ENCODE results near the gene RAB1A. TPM values are rescaled to one million over a fixed set of nuclear protein-coding genes. Genes with fewer than 3 reads are reported as not detected.
"Not testable (repeated sequence)": the region's sequence is repeated elsewhere in the genome, so short reads cannot be mapped to it uniquely, and the experiment has no call there.

The RAB1A gene
- 10 to 100 TPM; 77.1 to 84.8 TPM for total RNA-seq

DNA sequence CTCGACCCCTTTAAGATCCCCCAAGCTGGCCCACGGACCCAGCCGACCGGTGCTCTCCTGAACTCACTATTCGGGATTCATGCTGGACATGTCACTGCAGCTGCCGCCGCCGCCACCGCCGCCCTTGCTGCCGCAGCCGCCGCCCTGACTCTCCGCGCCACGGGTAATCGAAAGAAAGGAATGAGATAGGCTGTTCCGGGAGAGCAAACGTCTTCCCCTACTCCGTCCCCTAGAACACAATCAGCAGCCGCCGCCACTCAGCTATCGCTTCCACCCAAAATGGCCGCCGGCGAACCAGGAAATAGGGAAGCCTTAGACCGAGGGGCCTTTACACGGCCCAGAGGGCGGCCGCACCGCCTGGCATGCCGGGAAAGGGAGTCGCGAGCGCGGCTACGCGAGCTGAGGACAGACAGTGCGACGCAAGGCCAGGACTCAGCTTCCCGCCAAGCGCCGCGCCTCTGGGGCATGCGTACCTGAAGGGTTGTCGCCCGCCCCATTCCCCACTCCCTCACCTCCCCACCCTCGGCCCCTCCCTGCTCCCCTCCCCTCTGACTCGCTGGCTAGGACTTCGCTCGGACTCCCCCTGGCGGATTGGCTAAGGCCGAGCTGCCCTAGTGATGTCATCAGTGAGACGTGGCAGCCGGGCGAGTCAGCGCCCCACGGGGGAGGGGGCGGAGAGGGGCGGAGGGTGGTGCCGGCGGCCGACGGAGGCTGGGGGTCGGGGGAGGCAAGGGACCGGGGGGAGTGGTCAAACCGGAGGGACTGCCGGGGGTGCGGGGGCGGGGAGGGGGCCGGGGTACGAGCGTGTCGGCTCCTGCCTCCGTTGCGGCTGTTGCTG lies at the start of gene RAB1A:
Gene RAB1A (minus strand): TSS at position 281 of the 838 bp plus-strand sequence. CDS start 191 bp downstream, at position 90.
- Mint-ChIP-seq H3K27ac (peak within 1 kb of the TSS; percentile 100), H3K36me3 (ENCODE audit: low read depth) (peaks cover 13% of the 10 kb centered on the region), H3K4me3 (peak within 1 kb of the TSS; percentile 100), H3K9me3 (ENCODE audit: low read depth) (no peaks in the 10 kb centered on the region), H3K27me3 (no peaks in the 10 kb centered on the region), H3K4me1 (peaks cover 30% of the 10 kb centered on the region)
- intact Hi-C loops (cut with DNase I, micrococcal nuclease), result loop anchor here (1.0 to 5.0 kb wide), 11 partner anchors 65 to 1543 kb away; partner anchors contain the start of genes ACTR2 (in 2 of the 2), CEP68 (in 2 of the 2), SLC1A4 (in 2 of the 2) and AFTPH (in 1 of the 2)
- ChIA-PET POLR2A (interaction anchor here (0.7 to 2.1 kb wide), 13 partner anchors 11 to 1541 kb away, joined by 3 to 14 read pairs (median 4); partner anchors contain the start of genes ACTR2, AFTPH, MDH1 and SERTAD2), CTCF (interaction anchor here (0.6 to 2.0 kb wide), 10 partner anchors 11 to 189 kb away, joined by 3 to 14 read pairs (median 4); partner anchors contain the start of gene ACTR2)
- ATAC-seq (peak; percentile 95), DNase-seq (peak; percentile 100)

DNA sequence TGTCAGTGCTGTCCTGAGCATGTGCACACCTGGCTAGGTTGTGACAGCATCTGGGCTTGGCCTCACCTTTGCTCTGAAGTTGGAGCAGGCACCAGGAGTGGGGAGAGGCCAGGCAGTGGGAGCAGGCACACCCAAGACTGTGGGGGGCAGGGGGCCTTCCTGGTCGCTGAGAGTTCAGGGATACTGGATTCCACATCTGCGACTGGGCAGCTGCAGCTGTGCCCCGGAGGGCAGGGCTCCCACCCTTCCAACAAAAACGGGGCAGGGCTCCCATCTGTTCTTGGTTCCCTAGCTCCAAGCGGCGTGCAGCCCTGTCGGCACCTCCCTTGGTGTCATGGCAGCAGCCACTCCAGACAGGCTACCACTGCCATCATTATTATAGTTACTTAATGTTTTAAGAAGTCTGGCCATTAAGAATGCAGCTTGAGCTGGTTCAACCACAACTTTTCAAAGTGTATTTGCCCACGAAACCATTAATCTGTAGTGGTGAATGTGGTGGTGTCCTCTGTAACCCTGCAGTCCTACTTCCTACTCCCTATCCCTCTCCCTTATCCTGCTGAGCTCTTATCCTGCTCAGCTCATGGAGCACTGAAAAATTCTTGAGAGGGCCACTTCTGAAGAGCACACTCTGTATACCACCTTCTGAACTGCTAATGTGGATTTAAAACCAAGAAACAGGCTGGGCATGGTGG lies 48.0 kb upstream of the RAB1A start:
- no peaks in the 10 kb centered on the region for H3K4me1 Mint-ChIP-seq
- ChIA-PET CTCF (interaction anchor here (0.7 to 2.0 kb wide), 2 partner anchors 9 to 487 kb away, joined by 3 to 7 read pairs; no protein-coding TSS in a partner anchor), POLR2A (no interaction called here)
- ATAC-seq (no peak), DNase-seq (no peak)
- intact Hi-C loops (cut with DNase I, micrococcal nuclease), result no loop called here
- no peak overlapping the region for H3K27ac Mint-ChIP-seq
- H3K36me3 Mint-ChIP-seq (ENCODE audit: low read depth), result no peaks in the 10 kb centered on the region
- H3K27me3 Mint-ChIP-seq, result peaks cover 5% of the 10 kb centered on the region
- no peak overlapping the region for H3K4me3 Mint-ChIP-seq
- H3K9me3 Mint-ChIP-seq (ENCODE audit: low read depth), result no peaks in the 10 kb centered on the region

DNA sequence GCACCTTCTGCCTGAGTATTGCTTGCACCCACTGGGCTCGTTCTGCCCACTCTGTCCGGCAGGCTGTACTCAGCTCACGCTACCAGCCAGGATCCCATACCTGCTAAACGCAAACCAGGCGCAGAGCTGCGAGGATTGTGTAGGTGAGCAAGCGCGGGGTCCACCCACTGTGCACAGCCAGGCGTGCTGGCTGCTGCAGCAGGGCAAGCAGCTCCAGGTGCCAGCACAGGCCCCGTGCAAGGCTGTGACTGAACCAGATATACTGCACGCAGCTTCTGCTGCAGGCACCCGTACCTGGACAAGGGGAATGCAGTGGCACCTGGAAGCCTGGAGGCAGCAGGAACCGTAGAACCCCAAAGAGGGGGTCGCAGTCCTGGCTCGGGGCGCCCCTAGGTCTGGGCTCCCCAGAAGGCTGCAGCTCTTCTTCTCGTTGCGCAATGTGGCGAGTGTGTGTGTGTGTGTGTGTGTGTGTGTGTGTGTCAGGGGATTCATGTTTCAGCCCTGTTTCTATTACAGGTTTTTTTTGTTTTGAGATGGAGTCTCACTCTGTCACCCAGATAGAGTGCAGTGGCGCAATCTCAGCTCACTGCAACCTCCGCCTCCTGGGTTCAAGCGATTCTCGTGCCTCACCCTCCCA lies 46.1 kb upstream of the RAB1A start:
- Mint-ChIP-seq H3K4me1 (no peaks in the 10 kb centered on the region), H3K27me3 (peaks cover 2% of the 10 kb centered on the region), H3K36me3 (ENCODE audit: low read depth) (no peaks in the 10 kb centered on the region), H3K27ac (no peak overlapping the region), H3K4me3 (no peak overlapping the region), H3K9me3 (ENCODE audit: low read depth) (no peaks in the 10 kb centered on the region)
- intact Hi-C loops (cut with DNase I, micrococcal nuclease), result no loop called here
- ATAC-seq (no peak), DNase-seq (no peak)
- CTCF ChIA-PET, result interaction anchor here (0.5 to 2.3 kb wide), 5 partner anchors 11 to 258 kb away, joined by 3 to 12 read pairs (median 3); no protein-coding TSS in a partner anchor
- POLR2A ChIA-PET, result no interaction called here

DNA sequence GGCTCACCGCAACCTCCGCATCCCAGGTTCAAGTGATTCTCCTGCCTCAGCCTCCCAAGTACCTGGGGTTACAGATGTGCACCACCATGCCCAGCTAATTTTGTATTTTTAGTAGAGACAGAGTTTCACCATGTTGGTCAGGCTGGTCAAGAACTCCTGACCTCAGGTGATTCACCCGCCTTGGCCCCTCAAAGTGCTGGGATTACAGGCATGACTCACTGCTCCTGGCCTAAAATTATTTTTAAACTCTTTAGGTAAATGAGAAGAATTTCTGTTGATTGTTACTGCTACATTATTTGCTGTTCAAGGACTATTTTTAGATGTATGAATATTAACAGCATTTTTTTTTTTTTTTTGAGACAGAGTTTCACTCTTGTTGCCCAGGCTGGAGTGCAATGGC lies 44.1 kb upstream of the RAB1A start:
- ATAC-seq; H3K27me3 Mint-ChIP-seq; intact Hi-C loops (cut with DNase I, micrococcal nuclease); H3K4me3 Mint-ChIP-seq; H3K4me1 Mint-ChIP-seq; POLR2A ChIA-PET; DNase-seq; H3K9me3 Mint-ChIP-seq (ENCODE audit: low read depth); H3K36me3 Mint-ChIP-seq (ENCODE audit: low read depth); H3K27ac Mint-ChIP-seq: not testable (repeated sequence)
- CTCF ChIA-PET, result interaction anchor here (0.7 to 1.8 kb wide), 3 partner anchors 13 to 44 kb away, joined by 3 to 6 read pairs (median 4); partner anchors contain the start of gene RAB1A

DNA sequence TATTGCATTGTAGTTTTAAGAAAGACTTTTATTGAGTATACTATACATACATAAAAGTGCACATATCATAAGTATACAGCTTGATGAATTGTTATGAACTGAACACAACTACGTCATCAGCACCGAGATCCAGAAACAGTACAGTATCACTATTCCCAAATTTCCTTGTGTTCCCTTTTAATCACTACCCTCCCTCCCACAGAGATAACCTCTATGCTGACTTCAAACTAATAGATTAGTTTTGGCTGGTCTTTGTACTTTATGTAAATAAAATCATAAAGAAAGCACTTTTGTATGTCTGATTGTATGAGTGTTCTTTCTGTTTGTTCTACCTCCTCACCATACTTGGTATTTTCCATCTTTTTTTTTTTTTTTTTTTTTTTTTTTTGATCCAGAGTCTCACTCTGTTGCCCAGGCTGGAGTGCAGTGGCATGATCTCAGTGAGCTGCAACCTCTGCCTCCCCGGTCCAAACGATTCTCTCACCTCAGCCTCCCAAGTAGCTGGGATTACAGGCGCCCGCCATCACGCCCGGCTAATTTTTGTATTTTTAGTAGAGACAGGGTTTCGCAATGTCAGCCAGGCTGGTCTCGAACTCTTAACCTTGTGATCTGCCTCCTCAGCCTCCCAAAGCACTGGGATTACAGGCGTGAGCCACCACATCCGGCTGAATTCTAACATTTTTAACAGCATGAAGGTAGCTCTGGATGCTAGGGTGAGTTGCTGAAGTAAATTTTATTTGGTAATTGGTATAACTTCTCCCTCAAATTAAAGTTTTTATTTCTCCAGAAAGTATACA lies 43.3 kb upstream of the RAB1A start:
- ChIA-PET POLR2A (no interaction called here), CTCF (interaction anchor here (5.9 kb wide), 1 partner anchor 108 kb away, joined by 60 read pairs; no protein-coding TSS in a partner anchor)
- H3K27ac Mint-ChIP-seq, result no peak overlapping the region
- no peaks in the 10 kb centered on the region for H3K9me3 Mint-ChIP-seq (ENCODE audit: low read depth)
- DNase-seq (no peak), ATAC-seq (no peak)
- intact Hi-C loops (cut with DNase I, micrococcal nuclease), result no loop called here
- no peaks in the 10 kb centered on the region for H3K27me3 Mint-ChIP-seq
- no peaks in the 10 kb centered on the region for H3K4me1 Mint-ChIP-seq
- H3K36me3 Mint-ChIP-seq (ENCODE audit: low read depth), result no peaks in the 10 kb centered on the region
- no peak overlapping the region for H3K4me3 Mint-ChIP-seq

DNA sequence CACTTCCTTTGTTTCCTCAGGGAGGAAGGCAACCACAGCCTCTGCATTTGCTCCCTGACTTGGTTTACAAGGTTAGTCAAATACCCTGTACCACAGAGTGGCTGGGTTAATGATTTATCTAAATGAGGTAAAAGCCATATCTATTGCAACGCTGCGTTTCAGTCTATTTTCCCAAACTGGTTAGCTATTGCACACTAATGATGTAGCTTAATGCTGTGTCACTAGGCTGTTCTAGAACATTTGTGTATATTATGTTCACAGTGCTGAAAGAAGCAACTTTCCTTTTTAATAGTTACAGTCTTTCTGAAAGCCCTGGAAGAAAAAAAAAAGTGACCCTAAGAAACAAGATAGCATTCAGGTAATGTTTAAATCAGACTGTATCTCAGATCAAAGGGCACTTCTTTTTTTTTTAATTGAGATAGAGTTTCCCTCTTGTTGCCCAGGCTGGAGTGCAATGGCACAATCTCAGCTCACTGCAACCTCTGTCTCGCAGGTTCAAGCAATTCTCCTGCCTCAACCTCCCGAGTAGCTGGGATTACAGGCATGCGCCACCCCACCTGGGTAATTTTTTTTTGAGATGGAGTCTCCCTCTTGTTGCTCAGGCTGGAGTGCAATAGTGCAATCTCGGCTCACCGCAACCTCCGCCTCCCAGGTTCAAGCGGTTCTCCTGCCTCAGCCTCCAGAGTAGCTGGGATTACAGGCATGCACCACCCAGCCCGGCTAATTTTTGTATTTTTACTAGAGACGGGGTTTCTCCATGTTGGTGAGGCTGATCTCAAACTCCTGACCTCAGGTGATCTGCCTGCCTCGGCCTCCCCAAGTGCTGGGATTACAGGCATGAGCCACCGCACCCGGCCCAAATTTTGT lies 40.9 kb upstream of the RAB1A start:
- POLR2A ChIA-PET; DNase-seq; H3K36me3 Mint-ChIP-seq (ENCODE audit: low read depth); H3K4me1 Mint-ChIP-seq; H3K27me3 Mint-ChIP-seq; H3K4me3 Mint-ChIP-seq; H3K9me3 Mint-ChIP-seq (ENCODE audit: low read depth); ATAC-seq; H3K27ac Mint-ChIP-seq; intact Hi-C loops (cut with DNase I, micrococcal nuclease): not testable (repeated sequence)
- CTCF ChIA-PET, result interaction anchor here (0.7 to 5.9 kb wide), 6 partner anchors 13 to 106 kb away, joined by 3 to 60 read pairs (median 4); no protein-coding TSS in a partner anchor

DNA sequence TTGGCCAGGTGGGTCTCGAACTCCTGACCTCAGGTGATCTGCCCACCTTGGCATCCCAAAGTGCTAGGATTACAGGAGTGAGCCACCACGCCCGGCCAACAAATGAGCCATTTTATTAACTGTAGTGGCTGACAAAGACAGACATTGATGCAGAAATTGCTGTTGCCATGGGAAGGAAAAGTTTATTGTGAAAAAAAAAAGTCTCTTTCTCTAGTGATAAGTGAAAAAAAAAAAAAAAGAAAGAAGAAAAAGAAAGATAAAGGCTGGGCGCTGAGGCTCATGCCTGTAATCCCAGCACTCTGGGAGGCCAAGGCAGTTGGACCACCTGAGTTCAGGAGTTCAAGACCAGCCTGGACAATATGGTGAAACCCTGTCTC lies 39.8 kb upstream of the RAB1A start:
- no peaks in the 10 kb centered on the region for H3K4me1 Mint-ChIP-seq
- ChIA-PET POLR2A (no interaction called here), CTCF (interaction anchor here (0.6 to 5.9 kb wide), 19 partner anchors 9 to 388 kb away, joined by 3 to 60 read pairs (median 5); no protein-coding TSS in a partner anchor)
- no peaks in the 10 kb centered on the region for H3K36me3 Mint-ChIP-seq (ENCODE audit: low read depth)
- DNase-seq (no peak), ATAC-seq (no peak)
- H3K27me3 Mint-ChIP-seq, result no peaks in the 10 kb centered on the region
- no peak overlapping the region for H3K4me3 Mint-ChIP-seq
- H3K27ac Mint-ChIP-seq, result no peak overlapping the region
- intact Hi-C loops (cut with DNase I, micrococcal nuclease), result loop anchor here (1.0 to 5.0 kb wide), 3 partner anchors 105 to 403 kb away; no protein-coding TSS in a partner anchor
- H3K9me3 Mint-ChIP-seq (ENCODE audit: low read depth), result no peaks in the 10 kb centered on the region

DNA sequence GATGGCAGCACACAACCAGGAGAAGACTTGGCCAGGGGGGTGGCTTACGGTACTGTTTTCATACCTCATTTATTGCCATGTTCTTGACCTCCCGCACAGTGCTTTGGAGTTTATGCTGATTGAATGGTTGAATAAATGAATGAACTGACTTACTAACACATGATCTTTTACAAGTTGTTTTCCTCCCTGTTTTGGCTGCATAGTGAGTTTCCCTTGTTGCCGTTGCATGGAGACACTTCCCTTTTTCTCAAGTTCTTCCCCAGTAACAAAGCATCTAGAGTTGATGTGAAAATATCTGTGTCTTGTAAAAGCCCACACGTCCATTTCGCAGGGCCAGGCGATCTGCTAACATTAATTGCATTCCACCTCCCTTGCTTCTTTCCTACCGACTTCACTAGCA lies 35.7 kb upstream of the RAB1A start:
- ATAC-seq (no peak), DNase-seq (no peak)
- intact Hi-C loops (cut with DNase I, micrococcal nuclease), result loop anchor here in 1 of 2 experiments (5.0 kb wide), 1 partner anchor 407 kb away; no protein-coding TSS in a partner anchor
- Mint-ChIP-seq H3K27me3 (no peaks in the 10 kb centered on the region), H3K27ac (no peak overlapping the region), H3K4me1 (peaks cover 13% of the 10 kb centered on the region), H3K4me3 (no peak overlapping the region), H3K36me3 (ENCODE audit: low read depth) (no peaks in the 10 kb centered on the region), H3K9me3 (ENCODE audit: low read depth) (no peaks in the 10 kb centered on the region)
- CTCF ChIA-PET, result no interaction called here
- POLR2A ChIA-PET, result no interaction called here

DNA sequence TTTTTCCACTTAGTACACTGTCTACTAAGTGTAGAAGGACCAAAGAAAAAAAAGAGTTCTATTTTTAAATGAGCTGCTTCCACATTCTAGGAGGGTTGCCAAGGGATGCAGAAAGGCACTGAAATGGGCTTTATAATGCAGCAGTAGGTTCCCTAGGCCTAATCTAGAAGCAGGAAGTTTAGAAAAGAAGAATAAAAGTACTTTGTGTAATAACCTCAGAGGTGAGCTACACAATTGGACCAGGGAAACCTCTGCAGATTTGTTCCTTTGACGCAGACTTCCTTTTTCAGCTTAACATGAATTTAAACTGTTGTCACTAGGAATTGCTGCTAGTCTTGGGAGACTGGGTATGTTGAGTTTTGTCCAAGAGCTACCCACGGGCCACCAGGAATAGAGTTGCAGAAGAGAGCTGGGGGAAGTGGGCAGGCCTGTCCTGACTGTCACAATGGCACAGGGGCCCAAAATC lies 34.6 kb upstream of the RAB1A start:
- CTCF ChIA-PET, result interaction anchor here (0.6 to 1.5 kb wide), 6 partner anchors 8 to 316 kb away, joined by 3 to 11 read pairs (median 3); no protein-coding TSS in a partner anchor
- no peak overlapping the region for H3K4me3 Mint-ChIP-seq
- H3K4me1 Mint-ChIP-seq, result peaks cover 21% of the 10 kb centered on the region
- H3K36me3 Mint-ChIP-seq (ENCODE audit: low read depth), result no peaks in the 10 kb centered on the region
- H3K27me3 Mint-ChIP-seq, result no peaks in the 10 kb centered on the region
- no peaks in the 10 kb centered on the region for H3K9me3 Mint-ChIP-seq (ENCODE audit: low read depth)
- intact Hi-C loops (cut with DNase I, micrococcal nuclease), result no loop called here
- no peak for ATAC-seq
- POLR2A ChIA-PET, result interaction anchor here (0.7 kb wide), 1 partner anchor 365 kb away, joined by 6 read pairs; no protein-coding TSS in a partner anchor
- no peak for DNase-seq
- no peak overlapping the region for H3K27ac Mint-ChIP-seq

Data from activated CD4-positive, alpha-beta T cell treated with anti-CD3 and anti-CD28 coated beads for 36 hours (primary cell).